ENCODE results near the gene CCDC73. TPM values are rescaled to one million over a fixed set of nuclear protein-coding genes. Genes with fewer than 3 reads are reported as not detected.
A peak's percentile ranks its signal among the peaks of the same experiment; 100 is the strongest.
"Not testable (repeated sequence)": the region's sequence is repeated elsewhere in the genome, so short reads cannot be mapped to it uniquely, and the experiment has no call there.

CCDC73 gene
- total RNA-seq, 1 donor, result not detected

DNA sequence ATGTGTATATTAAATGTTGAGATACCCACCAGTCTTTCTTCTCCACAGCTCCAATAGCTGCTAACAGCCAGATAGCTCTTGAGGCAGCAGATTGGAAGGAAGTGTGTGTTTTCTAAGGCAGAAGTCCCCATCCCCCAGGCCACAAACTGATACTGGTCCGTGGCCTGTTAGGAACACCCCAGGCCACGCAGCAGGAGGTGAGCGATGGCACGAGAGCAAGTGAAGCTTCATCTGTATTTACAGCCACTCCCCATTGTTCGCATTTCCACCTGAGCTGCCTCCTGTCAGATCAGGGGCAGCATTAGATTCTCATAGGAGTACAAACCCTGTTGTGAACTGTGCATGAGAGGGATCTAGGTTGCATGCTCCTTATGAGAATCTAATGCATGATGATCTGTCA is 12.7 kb downstream of the CCDC73 start:
- Histone ChIP-seq H2AFZ (ENCODE audit: low read length) (no peak overlapping the region), H4K20me1 (ENCODE audit: insufficient read depth, low read length) (no peaks in the 10 kb centered on the region), H3K4me1 (ENCODE audit: insufficient read depth, low read length) (no peaks in the 10 kb centered on the region), H3K36me3 (ENCODE audit: insufficient read depth, low read length) (no peaks in the 10 kb centered on the region), H3K27me3 (ENCODE audit: insufficient read depth, low read length) (peaks cover 3% of the 10 kb centered on the region), H3K4me2 (ENCODE audit: insufficient read depth, low read length) (no peak overlapping the region), H3K79me2 (ENCODE audit: insufficient read depth, low read length) (no peaks in the 10 kb centered on the region), H3K27ac (ENCODE audit: low read depth, low read length) (no peak overlapping the region), H3K9me3 (ENCODE audit: low read depth, low read length) (no peaks in the 10 kb centered on the region), H3K4me3 (ENCODE audit: insufficient read depth, low read length) (no peak overlapping the region)
- no peak for DNase-seq (ENCODE audit: insufficient read length, low spot score, missing footprints)
- TF ChIP-seq, protein P1, sequence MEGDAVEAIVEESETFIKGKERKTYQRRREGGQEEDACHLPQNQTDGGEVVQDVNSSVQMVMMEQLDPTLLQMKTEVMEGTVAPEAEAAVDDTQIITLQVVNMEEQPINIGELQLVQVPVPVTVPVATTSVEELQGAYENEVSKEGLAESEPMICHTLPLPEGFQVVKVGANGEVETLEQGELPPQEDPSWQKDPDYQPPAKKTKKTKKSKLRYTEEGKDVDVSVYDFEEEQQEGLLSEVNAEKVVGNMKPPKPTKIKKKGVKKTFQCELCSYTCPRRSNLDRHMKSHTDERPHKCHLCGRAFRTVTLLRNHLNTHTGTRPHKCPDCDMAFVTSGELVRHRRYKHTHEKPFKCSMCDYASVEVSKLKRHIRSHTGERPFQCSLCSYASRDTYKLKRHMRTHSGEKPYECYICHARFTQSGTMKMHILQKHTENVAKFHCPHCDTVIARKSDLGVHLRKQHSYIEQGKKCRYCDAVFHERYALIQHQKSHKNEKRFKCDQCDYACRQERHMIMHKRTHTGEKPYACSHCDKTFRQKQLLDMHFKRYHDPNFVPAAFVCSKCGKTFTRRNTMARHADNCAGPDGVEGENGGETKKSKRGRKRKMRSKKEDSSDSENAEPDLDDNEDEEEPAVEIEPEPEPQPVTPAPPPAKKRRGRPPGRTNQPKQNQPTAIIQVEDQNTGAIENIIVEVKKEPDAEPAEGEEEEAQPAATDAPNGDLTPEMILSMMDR (IDR thresholded peaks at IDR 0.05; ENCODE audit: extremely low read depth, low read depth, low read length), result no peak

DNA sequence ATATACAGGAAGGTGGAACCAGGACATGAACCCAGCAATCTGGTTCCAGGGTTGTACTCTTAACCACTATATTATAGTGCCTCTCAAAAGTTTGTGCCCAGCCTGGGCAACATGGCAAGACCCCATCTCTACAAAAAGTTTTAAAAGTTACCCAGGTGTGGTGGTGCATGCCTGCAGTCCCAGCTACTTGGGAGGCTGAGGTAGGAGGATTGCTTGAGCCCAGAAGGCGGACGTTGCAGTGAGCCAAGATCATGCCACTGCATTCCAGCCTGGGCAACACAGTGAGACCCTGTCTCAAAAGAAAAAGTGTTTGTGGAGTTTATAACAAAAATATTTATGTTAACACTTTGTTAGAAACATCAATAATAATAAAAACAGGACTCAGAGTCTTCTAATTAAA is 13.6 kb downstream of the CCDC73 start:
- H3K79me2 ChIP-seq (ENCODE audit: insufficient read depth, low read length); H3K9me3 ChIP-seq (ENCODE audit: low read depth, low read length); H3K4me2 ChIP-seq (ENCODE audit: insufficient read depth, low read length); H3K27me3 ChIP-seq (ENCODE audit: insufficient read depth, low read length); DNase-seq (ENCODE audit: insufficient read length, low spot score, missing footprints); H3K27ac ChIP-seq (ENCODE audit: low read depth, low read length); H4K20me1 ChIP-seq (ENCODE audit: insufficient read depth, low read length); H3K4me1 ChIP-seq (ENCODE audit: insufficient read depth, low read length); H3K4me3 ChIP-seq (ENCODE audit: insufficient read depth, low read length); H3K36me3 ChIP-seq (ENCODE audit: insufficient read depth, low read length); H2AFZ ChIP-seq (ENCODE audit: low read length): not testable (repeated sequence)

DNA sequence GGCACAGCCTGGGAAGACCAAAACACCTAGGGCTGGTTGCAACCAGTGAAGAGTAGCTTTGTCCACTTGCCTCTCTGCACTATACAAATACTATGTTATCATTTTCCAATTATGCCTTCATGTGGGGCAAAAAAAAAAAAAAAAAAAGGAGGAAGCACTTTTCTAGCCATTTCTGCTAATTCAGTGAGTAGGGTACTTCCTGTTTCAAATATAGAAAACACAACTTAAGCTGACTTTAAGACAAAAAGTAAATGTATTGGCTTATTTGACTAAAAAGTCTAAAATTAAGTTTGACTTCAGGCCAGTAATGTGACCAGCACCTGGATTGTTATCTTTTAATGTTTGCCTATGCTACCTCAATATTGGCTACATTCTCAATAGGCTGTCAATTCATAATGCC is 15.3 kb downstream of the CCDC73 start:
- no peak overlapping the region for H3K4me3 ChIP-seq (ENCODE audit: insufficient read depth, low read length)
- H3K9me3 ChIP-seq (ENCODE audit: low read depth, low read length), result no peaks in the 10 kb centered on the region
- no peaks in the 10 kb centered on the region for H3K79me2 ChIP-seq (ENCODE audit: insufficient read depth, low read length)
- no peak overlapping the region for H3K27ac ChIP-seq (ENCODE audit: low read depth, low read length)
- no peaks in the 10 kb centered on the region for H3K36me3 ChIP-seq (ENCODE audit: insufficient read depth, low read length)
- no peak for DNase-seq (ENCODE audit: insufficient read length, low spot score, missing footprints)
- TF ChIP-seq, protein P1 (IDR thresholded peaks at IDR 0.05; ENCODE audit: extremely low read depth, low read depth, low read length), result no peak
- peaks cover 3% of the 10 kb centered on the region for H3K27me3 ChIP-seq (ENCODE audit: insufficient read depth, low read length)
- H2AFZ ChIP-seq (ENCODE audit: low read length), result no peak overlapping the region
- H3K4me2 ChIP-seq (ENCODE audit: insufficient read depth, low read length), result no peak overlapping the region
- H3K4me1 ChIP-seq (ENCODE audit: insufficient read depth, low read length), result no peaks in the 10 kb centered on the region
- H4K20me1 ChIP-seq (ENCODE audit: insufficient read depth, low read length), result no peaks in the 10 kb centered on the region

DNA sequence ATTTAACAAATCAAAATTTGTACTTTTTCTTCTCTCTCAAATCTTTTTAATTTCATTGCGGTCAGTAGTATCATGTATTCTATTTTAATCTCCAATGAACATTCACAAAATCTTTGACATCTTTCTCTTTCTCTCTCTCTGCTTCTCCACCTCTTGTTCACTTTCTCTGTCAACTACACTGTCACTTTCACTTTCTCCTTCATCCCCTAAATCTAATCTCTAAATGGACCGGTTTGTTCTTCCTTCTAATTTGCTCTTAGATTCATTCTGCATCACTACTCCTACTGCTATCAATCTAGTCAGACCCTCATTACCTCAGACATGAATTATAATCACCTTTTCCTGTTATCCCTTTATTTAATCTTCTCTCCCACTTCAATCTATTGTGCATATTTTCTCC is 18.6 kb downstream of the CCDC73 start:
- TF ChIP-seq, protein P1 (IDR thresholded peaks at IDR 0.05; ENCODE audit: extremely low read depth, low read depth, low read length), result no peak
- Histone ChIP-seq H2AFZ (ENCODE audit: low read length) (peak overlapping the region; percentile 77), H3K4me2 (ENCODE audit: insufficient read depth, low read length) (peak overlapping the region; percentile 55)

More for the DNA sequence above, 18.6 kb downstream of the CCDC73 start:
- H4K20me1 ChIP-seq (ENCODE audit: insufficient read depth, low read length), result no peaks in the 10 kb centered on the region
- no peak for DNase-seq (ENCODE audit: insufficient read length, low spot score, missing footprints)
- no peak overlapping the region for H3K27ac ChIP-seq (ENCODE audit: low read depth, low read length)
- H3K36me3 ChIP-seq (ENCODE audit: insufficient read depth, low read length), result no peaks in the 10 kb centered on the region
- H3K9me3 ChIP-seq (ENCODE audit: low read depth, low read length), result no peaks in the 10 kb centered on the region
- H3K79me2 ChIP-seq (ENCODE audit: insufficient read depth, low read length), result no peaks in the 10 kb centered on the region
- H3K4me1 ChIP-seq (ENCODE audit: insufficient read depth, low read length), result no peaks in the 10 kb centered on the region
- H3K4me3 ChIP-seq (ENCODE audit: insufficient read depth, low read length), result peak overlapping the region; percentile 40
- no peaks in the 10 kb centered on the region for H3K27me3 ChIP-seq (ENCODE audit: insufficient read depth, low read length)
